Activated effector memory CD4-positive, alpha-beta T cell treated with Interleukin-2 at 50 U/mL for 16 hours (primary cell): ENCODE results near the gene PTP4A2.

Source experiments
- DNase-seq: peaks from one replicate; pipeline ENCODE4 v3.0.0-alpha.2; 2020

Gene PTP4A2

DNA sequence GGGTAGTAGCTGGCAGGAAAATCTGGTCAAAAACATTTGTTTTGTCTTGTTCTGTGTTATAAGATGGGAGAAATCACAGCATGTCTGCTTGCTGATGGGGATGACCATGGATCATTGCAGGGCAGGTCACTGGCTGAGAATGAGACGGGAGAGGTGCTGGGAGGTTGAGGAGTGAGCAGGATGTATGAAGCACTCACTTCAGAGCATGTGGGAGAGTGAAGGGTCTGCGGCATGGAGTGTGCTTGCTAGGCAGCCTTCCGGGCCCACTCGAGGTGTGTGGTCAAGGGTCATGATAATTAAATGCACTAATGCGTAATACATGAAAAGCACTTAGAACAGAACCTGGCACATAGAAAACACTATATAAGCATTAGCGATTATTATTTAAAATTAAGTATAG lies 80.3 kb downstream of the PTP4A2 start:
- no peak for DNase-seq
